IMR-90 (cell line): ENCODE measurements around the gene AADACL4.

Experiments
- CEBPB ChIP-seq: IDR thresholded peaks from 2 replicates; pipeline ENCODE4 v1.6.1; 2012; ENCODE audit warnings: low read depth, low read length, improper control_type of control experiment
- CTCF ChIP-seq: conservative IDR thresholded peaks from 2 replicates; pipeline ENCODE4 v1.5.1; 2012; ENCODE audit warnings: mild to moderate bottlenecking, low read depth, low read length, improper control_type of control experiment
- FOS ChIP-seq: fragments of 150-350 bp; IDR thresholded peaks from 2 replicates; pipeline ENCODE4 v1.6.1; 2016; ENCODE audit warnings: low read depth, low read length
- MAZ ChIP-seq: IDR thresholded peaks from 2 replicates; pipeline ENCODE4 v1.6.1; 2012; ENCODE audit warnings: low read depth, mild to moderate bottlenecking, low read length, improper control_type of control experiment, moderate library complexity, borderline replicate concordance
- MXI1 ChIP-seq: IDR thresholded peaks from 2 replicates; pipeline ENCODE4 v1.6.1; 2012; ENCODE audit warnings: low read depth, mild to moderate bottlenecking, low read length, moderate library complexity, borderline replicate concordance
- NFE2L2 ChIP-seq: fragments of 150-350 bp; IDR thresholded peaks from 2 replicates; pipeline ENCODE4 v1.6.1; 2016; ENCODE audit warnings: low read depth, mild to moderate bottlenecking, low read length
- POLR2A ChIP-seq: IDR thresholded peaks from 2 replicates; pipeline ENCODE4 v1.6.1; 2012; ENCODE audit warnings: mild to moderate bottlenecking, low read depth, low read length
- RAD21 ChIP-seq: IDR thresholded peaks from 2 replicates; pipeline ENCODE4 v1.6.1; 2012; ENCODE audit warnings: low read length, improper control_type of control experiment
- RCOR1 ChIP-seq: IDR thresholded peaks from 2 replicates; pipeline ENCODE4 v1.6.1; 2012; ENCODE audit warnings: mild to moderate bottlenecking, low read length, improper control_type of control experiment; ENCODE audit not compliant: insufficient replicate concordance
- RFX5 ChIP-seq: IDR thresholded peaks from 2 replicates; pipeline ENCODE4 v1.8.0; 2012; ENCODE audit warnings: low read depth, mild to moderate bottlenecking, low read length, moderate library complexity
- SMC3 ChIP-seq: fragments of 150-350 bp; IDR thresholded peaks from 2 replicates; pipeline ENCODE4 v1.6.1; 2016; ENCODE audit warnings: low read depth, mild to moderate bottlenecking, antibody characterized with exemption, low read length, moderate library complexity
- USF2 ChIP-seq: fragments of 150-350 bp; IDR thresholded peaks from 2 replicates; pipeline ENCODE4 v1.6.1; 2017; ENCODE audit warnings: mild to moderate bottlenecking, antibody characterized with exemption, low read length, low read depth

GRCh38 chr1:12625276-12625675, 18.6 kb upstream of the AADACL4 start:
- TF ChIP-seq POLR2A (no peak), CTCF (no peak), NFE2L2 (no peak), RAD21 (no peak), RCOR1 (no peak), USF2 (no peak), SMC3 (no peak), MAZ (no peak), RFX5 (no peak), FOS (no peak), CEBPB (no peak), MXI1 (no peak)
